Myocyte (in vitro differentiated cells): ENCODE data around the gene DYNLT1. TPM values are rescaled to one million over a fixed set of nuclear protein-coding genes. Genes with fewer than 3 reads are reported as not detected.
"Not testable (repeated sequence)": the region's sequence is repeated elsewhere in the genome, so short reads cannot be mapped to it uniquely, and the experiment has no call there.

ENCODE experiments used
- DNase-seq: peaks from one replicate; pipeline ENCODE4 v3.0.0-alpha.2; 2012; ENCODE audit warnings: low read depth
- total RNA-seq: library from RNA; depleted of rRNA; stranded (reverse); fragments of >200 nt; gene quantifications from 2 replicates; pipeline ENCODE4 v1.2.3, GENCODE V29; 2014

The DYNLT1 gene
- total RNA-seq, 1 donor from 2014 or later: 57.3 TPM

DNA sequence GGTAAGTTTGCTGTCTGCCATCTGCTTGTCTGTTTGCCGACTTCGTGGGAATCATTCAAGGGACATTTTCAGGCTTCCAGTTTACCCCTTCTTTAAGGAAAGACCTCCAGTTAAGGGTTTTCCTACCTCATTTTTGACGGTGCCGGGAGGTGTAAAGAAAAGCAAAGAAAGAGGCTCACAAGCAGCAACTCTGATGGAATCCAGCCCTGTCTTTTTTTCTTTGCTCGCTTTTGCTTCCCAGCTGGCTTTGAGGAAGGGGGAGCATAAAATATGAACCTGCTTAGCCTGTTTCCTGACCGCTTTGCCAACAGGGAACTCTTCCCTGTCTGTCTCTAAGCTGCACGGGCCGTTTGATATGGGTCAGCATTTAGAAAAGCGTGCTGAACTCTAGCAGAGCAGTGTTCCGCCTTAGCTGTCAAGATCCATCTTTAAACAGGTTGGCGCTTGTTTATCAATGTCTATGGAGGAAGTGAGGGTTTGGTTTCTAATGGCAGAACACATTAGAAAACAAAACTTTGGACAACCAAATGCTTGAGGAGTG, 19.2 kb upstream of the DYNLT1 start:
- DNase-seq: peak; percentile 25

DNA sequence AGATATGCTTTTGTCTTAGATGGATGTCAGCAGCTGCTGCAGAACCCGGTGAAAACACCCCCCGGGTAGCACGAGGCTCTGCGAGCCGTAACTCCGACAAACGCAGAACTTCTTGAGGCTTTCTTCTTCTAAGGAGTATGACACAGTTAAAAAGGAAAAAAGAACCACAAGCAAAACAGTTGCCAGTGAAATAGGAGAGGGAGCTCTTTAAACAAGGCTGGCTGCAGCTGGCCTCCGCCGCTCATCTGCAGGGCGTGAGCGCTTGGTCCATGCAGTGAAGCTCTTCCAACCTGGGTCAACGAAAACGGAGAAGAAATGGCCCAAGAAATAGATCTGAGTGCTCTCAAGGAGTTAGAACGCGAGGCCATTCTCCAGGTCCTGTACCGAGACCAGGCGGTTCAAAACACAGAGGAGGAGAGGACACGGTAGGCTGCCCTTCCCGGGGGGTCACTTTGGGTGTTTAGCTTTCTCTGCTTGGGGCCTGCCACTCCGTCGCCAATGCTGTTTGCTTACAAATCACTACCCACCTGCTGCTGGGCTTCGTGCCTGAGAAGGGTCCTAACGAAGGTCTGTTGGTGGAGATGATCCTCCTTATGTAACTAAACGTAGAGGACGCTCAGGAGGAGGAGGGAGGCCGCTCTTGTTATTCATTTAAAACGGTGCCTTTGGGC, 18.5 kb upstream of the DYNLT1 start:
- DNase-seq: peak; percentile 92

DNA sequence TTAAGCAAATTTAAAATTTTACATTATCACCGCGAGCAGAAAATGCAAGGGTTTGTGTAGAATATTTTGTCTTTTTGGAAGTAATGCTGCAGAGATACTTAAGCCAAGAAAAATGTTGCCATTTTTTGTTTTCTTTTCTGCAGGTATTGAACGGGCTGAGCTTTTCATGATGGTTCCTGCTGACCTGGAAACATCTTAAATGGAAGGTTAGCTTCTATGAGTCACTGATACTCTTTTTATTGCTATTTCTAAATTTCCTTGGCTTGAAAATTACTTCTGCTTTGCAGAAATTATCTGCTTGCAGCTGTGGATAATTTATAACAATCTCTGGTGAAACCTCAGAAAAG, 18.0 kb upstream of the DYNLT1 start:
- DNase-seq: no peak

DNA sequence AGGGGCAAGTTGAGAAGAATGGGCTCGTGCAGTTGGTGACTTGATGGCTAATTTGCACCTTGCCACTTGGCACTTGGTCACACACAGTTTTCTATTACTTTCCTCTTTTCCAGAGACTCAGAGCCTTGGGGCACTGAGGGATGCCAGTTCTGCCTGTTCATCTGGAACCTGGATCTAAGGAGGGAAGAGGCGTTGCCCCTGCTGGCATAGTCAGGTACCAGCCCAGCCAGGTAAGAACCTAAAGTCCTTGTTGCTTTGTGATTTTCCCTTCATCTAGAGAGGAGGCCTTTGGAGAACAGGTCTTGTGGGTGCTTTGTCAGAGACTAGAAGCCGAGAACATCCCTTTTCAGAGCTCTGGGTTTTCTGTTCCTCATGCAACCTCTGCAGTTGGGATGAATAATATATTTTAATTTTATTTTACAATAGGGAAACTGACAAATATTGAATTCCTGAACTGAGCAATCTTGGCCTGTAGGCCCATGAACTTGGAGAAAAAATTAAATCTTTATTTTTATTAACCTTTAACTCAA, 16.7 kb upstream of the DYNLT1 start:
- DNase-seq: no peak

DNA sequence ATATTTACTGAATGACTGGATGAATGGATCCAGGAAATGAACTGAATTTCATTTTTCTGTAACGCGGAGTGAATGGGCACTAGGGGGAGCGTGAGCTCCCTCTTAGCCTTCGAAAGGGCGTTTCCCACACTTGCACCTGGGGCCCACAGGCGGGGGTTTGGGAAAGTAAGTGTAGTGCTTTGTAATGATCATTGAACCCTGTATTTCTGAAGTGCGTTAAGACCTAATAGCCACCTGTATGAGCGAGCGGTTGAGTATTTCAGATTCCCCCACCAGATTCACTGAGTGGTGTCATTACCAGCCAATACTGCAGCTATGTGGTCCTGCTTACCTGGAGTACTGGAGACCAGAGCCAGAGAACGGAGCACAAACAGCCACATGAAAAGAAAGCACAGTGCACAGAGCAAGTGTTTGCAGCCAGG, 15.8 kb upstream of the DYNLT1 start:
- DNase-seq: peak; percentile 24

DNA sequence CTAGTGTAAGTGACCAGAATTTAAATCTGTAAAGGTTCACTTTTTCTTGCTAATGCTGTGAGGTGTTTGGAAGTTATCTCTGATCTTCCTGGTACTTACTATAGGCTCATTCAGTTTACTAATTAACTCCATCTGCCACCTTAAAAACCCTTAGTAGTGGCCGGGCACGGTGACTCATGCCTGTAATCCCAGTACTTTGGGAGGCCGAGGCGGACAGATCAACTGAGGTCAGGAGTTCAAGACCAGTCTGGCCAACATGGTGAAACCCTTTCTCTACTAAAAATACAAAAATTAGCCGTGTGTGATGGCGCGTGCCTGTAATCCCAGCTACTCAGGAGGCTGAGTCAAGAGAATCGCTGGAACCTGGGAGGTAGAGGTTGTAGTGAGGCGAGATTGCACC, 12.4 kb upstream of the DYNLT1 start:
- peak; percentile 43 for DNase-seq

DNA sequence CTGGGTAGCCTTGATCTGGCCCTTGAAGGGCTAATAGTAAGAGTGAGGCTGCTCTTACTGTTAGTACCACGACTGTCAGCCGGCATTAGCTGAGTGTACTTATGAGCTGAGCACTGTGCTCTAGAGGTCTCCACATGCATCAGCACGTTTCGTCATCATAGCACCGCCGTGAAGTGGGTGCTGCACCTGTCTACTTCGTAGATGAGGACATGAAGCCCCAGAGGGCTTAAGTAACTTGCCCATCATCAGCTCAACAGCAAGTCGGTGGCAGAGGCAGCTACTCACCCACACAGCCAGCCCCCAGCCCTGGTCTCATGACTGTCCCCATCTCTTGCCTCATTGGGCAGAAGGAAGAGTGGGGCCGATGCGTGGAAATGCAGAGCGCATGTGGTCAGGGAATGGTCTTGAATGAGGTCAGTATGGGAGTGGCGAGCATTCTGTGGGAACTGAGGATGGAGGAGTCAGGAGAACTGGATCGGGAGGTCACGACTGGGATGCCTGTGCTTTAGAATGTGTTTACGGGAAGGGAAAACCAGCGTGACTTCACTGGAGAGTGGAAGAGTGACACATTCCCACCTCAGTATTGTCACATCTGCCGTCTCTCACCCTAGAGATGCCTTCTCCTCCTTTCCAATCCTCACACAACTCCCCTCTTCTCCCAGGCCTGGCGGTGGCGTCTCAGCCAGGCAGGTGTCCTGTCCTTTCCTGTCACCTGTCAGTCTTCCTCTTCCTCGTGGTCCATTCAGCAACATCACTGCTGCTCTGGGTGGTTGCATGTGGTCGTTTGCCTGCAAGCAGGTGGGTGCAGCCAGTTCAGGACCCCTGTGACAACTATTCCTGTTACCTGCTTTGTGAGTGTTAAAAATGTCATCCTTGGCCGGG, 11.3 kb upstream of the DYNLT1 start:
- DNase-seq: peak; percentile 38

DNA sequence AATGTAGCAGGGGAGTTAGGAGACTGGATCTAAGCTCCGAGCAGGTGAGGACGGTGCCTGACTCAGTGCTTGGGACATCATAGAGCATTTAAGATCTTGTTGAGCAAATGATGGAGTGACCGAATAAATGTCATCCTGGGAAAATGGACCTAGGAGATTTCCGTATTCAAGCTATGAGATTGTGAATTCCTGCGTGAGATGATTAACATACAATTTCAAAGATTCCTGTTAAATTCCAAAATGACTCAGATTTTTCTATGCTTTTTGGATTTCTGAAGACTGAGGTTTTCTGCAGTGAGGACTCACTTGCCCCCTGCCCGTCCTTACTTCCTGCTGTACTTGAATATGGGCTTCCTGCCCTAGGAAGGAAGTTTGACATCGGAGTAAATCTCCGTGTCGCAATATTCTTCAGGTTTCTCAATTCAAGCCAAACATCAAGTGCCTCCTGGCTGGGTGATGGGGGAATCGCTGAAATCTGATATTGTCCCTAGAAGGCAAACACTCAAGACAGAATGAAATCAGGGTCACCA, 10.5 kb upstream of the DYNLT1 start:
- DNase-seq: peak; percentile 50

DNA sequence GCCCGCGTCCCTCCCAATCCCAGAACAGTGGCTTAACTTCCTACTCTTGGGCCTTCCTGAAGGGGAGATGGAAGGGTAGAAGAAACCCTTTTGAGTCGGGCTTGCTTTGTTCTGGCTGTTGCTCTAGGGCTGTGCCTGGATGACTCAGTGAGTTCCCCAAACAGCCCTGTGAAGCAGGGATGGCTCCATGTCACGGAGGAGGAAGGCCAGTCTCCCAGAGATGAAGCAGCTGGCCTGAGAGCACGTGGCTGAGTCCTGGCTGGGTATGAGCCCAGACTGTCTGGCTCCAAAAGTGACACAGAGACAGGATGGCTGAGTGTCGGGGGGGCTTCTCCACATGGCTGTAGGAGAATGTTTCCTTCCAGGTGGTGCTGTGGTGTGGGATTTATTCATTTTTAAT, 10.0 kb upstream of the DYNLT1 start:
- DNase-seq: peak; percentile 93

DNA sequence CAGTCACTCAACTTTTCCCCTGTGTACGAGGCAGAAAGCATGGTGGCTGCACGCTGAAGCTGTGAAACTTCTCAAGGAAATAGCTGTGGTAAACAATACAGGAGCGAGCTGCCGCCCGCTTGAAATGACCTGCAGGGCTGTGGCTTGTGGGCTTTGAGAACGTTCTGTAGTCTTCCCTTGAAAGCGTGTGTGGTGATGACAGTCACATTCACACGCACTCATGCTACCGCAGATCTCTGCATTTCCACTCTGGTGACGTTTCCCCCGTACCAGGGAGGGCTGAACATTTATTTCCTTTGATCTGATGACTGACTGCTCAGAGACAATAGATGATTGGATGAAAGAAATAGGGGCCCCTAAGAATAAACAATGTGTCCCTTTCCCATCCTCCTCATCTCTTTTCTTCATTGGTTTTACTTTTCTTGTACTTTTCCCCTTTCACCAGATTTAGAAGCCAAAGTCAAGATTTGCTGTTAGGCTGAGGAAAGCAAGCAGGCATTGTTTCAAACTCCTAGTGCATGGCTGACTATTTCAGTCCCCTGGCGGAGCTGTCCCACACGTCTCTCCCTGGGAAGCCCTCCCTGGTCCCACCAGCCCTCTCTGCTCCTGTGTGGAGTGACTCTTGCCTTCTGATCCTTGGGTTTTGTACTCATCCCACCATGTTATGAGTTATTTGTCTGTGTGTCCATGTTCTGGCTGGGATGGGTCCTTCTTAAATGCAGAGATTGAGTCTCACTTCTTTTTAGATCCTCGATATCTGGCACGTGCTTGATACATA, 9.2 kb upstream of the DYNLT1 start:
- no peak for DNase-seq

DNA sequence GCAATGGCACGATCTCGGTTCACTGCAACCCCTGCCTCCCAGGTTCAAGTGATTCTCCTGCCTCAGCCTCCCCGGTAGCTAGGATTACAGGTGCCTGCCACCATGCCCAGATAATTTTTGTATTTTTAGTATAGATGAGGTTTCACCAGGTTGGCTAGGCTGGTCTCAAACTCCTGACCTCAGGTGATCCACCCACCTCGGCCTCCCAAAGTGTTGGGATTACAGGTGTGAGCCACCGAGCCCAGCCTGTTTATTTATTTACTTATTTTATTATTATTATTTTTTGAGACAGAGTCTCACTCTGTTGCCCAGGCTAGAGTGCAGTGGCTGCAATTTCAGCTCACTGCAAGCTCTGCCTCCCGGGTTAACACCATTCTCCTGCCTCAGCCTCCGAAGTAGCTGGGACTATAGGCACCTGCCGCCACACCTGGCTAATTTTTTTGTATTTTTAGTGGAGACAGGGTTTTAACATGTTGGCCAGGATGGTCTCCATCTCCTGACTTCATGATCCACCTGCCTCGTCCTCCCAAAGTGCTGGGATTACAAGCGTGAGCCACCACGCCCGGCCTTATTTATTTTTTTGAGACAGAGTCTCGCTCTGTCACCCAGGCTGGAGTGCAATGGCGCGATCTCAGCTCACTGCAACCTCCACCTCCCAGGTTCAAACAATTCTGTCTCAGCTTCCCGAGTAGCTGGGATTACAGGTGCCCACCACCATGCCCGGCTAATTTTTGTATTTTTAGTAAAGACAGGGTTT, 7.6 kb upstream of the DYNLT1 start:
- not testable (repeated sequence) for DNase-seq

DNA sequence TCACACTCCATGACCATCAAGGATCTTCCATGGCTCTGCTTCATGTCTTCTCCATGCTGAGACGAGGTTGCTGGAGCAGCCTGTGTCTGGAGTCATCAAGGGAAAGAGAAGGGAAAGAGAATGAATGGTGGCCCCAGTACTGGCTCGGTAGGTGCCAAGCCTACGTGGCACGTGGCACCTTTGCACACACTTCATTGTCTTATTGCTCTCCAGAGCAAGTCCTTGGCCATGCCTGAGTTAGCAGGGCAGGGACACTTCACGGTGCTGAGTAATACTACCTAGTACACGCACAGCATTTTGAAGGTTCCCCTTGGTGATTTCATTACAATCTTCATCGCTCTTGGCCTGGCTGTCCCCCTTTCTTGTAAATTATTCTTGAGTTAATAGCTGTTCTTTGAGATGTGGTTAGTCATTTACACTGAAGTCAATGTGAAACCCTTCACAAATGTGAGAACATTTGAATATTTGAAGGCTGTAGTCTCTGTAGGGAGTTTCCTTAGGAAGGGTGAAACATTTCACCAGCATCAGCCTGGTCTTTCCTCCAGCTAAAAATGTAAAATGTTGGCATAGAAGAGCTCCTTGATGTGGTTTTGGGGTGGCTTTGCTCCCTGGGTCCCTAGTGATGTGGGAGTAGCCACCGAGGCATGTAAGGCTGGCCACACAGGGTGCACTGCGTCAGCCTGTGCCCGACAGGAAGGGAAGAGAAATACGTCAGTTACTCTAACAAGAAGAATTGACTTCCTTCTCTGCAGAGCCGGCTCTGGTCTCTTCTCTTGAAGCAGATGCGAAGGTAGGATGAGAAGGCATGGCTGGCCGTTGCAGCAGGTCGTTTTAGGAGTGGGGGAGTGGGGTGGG, 5.0 kb upstream of the DYNLT1 start, which contains the start of gene SYTL3:
SYTL3 (plus strand) TSS at position 766 of the 855 bp plus-strand sequence. CDS start 13,215 bp downstream, outside the sequence.
- DNase-seq: peak; percentile 62

DNA sequence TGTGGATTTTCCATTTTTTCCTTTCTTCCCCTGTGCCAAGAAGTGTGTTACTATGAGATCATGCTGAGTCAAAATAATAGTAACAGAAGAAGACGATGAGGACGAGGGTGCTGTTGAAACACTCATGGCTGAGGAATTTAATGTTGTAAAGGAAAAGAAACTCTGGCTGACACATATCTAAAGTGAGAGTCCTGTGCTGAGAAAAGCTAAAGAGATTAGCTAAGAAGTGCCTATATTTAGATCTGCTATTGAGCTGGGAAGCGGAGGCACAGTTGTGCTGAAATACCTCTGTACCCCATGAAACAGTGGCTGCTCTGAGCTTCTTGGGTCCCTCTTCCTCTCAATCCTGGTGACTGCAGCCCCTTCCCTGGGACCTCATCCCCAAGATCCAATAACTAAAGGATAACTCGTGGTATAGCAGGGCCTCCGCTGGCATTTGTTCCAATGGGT, 4.2 kb upstream of the DYNLT1 start:
- DNase-seq: peak; percentile 78

DNA sequence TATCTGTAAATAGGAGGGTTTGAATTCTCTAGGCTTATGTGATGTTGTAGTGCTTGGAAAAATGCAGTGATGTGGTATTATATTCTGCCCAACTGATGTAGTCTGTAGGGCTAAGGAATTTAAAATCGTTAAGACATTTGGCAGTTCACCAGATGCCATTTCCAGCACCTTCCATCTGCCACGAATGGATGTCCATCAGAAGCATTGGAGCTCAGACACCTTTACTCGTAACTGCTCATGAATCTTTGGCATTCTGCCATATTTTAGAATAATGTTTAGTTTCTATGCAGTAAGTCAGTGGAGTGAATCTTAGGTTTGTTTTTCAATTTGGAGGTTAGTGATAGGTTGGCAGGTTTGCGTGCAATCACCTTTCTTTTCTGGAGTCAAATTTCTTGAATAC, 3.0 kb upstream of the DYNLT1 start:
- no peak for DNase-seq

DNA sequence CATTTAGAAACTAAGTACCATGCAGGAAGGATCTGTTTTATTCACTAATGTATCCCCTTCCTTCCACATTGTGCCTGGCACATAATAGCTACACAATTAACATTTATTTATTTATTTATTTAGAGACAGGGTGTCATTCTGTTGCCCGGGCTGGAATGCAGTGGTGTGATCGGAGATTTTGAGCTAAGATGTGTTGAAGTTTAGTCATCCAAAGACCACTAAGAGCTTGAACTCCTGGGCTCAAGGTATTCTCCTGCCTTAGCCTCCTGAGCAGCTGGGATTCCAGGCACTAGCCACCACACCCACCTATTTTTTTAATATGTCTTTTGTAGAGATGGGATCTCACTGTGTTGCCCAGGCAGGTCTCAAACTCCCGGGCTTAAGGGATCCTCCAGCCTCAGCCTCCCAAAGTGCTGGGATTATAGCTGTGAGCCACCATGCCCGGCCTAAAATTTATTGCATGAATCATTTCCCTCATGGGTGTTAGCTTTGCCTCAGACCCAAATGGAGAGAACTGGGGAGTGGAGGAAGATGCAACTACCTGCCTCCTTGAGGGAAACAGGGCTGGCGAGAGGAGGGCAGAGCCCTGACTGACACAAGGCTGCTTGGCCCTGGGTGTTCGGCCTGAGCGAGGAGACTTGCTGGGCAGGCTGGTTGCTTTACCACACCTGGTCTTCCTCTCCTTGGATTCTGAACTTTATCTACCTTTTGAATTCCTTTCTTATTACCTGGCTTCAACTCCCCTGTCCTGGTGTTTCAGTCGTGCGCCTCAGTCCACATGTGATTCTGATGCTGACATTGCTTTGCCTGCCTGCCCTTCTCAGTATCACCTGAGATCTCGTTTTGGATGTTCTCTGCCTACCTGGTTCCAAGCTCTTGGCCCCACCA, 1.7 kb upstream of the DYNLT1 start:
- no peak for DNase-seq

DNA sequence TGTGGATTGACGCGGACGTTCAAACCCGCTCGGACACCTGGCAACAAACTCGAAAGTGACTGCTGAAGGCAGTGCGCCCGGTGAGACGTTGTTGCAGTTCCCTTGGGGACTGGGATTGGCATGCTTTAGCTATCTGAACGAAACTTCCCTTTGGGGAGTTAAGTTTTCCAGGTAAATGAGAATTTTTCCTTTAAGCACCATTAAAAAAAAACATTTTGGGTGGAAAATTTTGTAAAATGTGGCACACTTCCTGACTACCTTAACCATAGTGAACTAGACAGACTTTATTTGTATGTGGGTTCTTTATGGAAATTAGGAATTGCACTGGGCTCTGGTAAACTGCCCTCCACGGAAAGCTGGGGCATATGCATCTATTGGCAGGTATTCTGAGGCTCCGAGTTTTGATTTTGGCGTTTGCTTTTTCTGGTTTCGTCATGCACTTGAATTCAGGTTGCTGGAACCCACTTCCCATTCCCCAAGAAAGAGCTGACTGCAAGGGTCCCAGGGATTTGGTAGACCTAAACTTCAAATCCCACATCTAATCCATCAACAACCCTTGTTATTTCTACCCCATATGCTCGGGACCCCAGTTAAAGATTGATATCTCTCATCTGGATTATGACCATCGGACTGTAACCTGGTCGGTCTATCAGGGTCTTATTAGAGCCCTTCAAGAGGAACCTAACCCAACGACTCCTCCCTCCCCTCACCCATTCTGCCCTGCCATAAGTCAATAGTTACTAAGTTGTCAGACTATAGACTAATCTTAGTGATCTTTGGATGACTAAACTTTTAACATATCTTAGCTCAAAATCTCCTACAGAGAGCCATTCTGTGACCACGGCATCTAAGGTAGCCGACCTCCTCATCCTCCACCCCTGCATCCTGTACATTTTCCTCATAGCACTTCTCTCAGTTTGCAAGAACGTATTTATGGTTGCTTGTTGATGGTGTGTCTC, 800 bp upstream of the DYNLT1 start:
- DNase-seq: no peak

DNA sequence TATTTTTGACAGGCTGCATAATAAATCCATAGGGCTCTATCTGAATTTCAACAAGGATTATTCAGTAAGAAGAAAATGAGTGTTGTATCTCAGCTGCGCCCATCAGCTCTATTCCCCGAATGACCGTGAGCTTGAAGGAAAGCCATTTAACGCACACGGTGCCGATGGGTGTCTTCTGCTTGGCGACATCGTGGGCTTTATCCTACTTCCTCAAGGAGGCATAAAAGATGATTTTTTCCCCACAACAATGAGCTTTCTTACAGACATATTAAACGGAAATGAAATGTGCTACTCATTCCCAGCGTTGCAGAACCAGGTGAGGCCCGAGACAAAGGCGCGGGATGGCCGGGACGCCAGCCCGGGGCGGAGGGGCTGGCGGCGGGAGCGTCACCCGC, 710 bp downstream of the DYNLT1 start:
- DNase-seq: peak; percentile 20
